Stomach smooth muscle (tissue), 2 donors: ENCODE measurements around the gene POMGNT2.
"Not testable (repeated sequence)": the region's sequence is repeated elsewhere in the genome, so short reads cannot be mapped to it uniquely, and the experiment has no call there.

Source experiments
- H3K27ac ChIP-seq: one replicate; pipeline ENCODE4 v1.7.0; 2013; ENCODE audit warnings: mild to moderate bottlenecking, low read length, inconsistent platforms
- H3K27me3 ChIP-seq, 2 donors: one replicate each; pipeline ENCODE4 v1.7.0; 2013; ENCODE audit warnings: low read length in 2 of 2; ENCODE audit not compliant: insufficient read depth in 2 of 2, control insufficient read depth in 1 of 2
- H3K36me3 ChIP-seq, 2 donors: one replicate each; pipeline ENCODE4 v1.7.0; 2013; ENCODE audit warnings: low read length in 2 of 2; ENCODE audit not compliant: control insufficient read depth in 2 of 2, insufficient read depth in 2 of 2
- H3K4me1 ChIP-seq: one replicate; pipeline ENCODE4 v1.7.0; 2013; ENCODE audit warnings: low read length; ENCODE audit not compliant: control insufficient read depth, insufficient read depth
- H3K4me3 ChIP-seq, 2 donors: one replicate each; pipeline ENCODE4 v1.7.0; 2013; ENCODE audit warnings: low read length in 2 of 2
- H3K9ac ChIP-seq, 2 donors: one replicate each; pipeline ENCODE4 v1.7.0; 2013; ENCODE audit warnings: low read length in 2 of 2, mild to moderate bottlenecking in 1 of 2
- H3K9me3 ChIP-seq, 2 donors: one replicate each; pipeline ENCODE4 v1.7.0; 2013; ENCODE audit warnings: low read length in 2 of 2; ENCODE audit not compliant: control insufficient read depth in 2 of 2
- donor health status: healthy.
- donor health status: Pancreatic carcinoma.

Gene POMGNT2

GRCh38 chr3:43062040-43062563, 43.8 kb downstream of the POMGNT2 start:
- Histone ChIP-seq H3K9ac (no peak overlapping the region), H3K4me3 (no peak overlapping the region), H3K9me3 (peaks cover 6 to 13% of the 10 kb centered on the region in 2 donors), H3K4me1 (no peaks in the 10 kb centered on the region), H3K27ac (no peak overlapping the region), H3K36me3 (peaks cover 5 to 13% of the 10 kb centered on the region in 2 donors), H3K27me3 (no peaks in the 10 kb centered on the region)

DNA sequence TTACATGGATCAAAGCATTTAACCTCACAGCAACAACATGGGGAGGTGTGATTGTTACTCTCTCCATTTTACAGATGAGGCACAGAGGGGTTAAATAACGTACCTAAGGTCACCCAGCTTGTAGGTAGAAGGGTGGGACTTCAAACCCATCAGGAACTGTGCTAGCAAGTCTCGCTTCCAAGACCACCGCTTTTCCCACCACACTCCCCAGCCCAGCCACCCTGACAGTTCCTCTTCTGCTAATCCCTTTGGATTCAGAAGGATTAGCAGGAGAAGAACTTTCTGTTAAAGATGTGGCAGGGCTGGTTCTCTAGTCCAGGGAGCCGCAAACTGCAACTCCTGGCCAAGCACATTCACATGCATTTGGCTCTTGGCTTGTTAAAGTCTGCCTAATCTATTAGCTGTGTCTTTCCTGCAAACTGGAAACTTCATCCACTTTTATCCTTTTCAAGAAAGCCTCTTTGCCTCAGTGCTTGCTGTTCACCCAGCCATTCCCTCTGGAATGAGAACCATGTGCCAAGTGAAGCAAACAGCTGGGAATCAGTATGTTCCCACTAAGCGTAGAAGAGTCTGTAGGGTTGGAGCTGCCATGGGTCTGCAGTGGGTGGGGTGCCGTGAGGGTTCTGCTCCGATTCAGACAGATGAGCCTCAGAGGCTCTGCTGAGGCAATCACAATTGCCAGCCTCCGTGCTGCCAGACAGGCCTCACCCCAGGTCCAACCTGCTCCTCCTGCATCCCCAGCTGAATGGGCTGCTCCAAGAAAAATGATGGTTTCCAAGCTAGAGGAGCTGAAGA, 44.6 kb downstream of the POMGNT2 start:
- H3K9ac ChIP-seq = no peak overlapping the region
- no peaks in the 10 kb centered on the region for H3K4me1 ChIP-seq
- no peak overlapping the region for H3K27ac ChIP-seq
- H3K4me3 ChIP-seq = no peak overlapping the region
- peaks cover 5 to 15% of the 10 kb centered on the region in 2 donors for H3K36me3 ChIP-seq
- H3K9me3 ChIP-seq = peaks cover 6 to 13% of the 10 kb centered on the region in 2 donors
- H3K27me3 ChIP-seq = no peaks in the 10 kb centered on the region

GRCh38 chr3:43059456-43059855, 46.4 kb downstream of the POMGNT2 start:
- H3K27ac ChIP-seq = no peak overlapping the region
- H3K27me3 ChIP-seq = no peaks in the 10 kb centered on the region
- H3K4me1 ChIP-seq = no peaks in the 10 kb centered on the region
- H3K36me3 ChIP-seq = peaks cover 5 to 18% of the 10 kb centered on the region in 2 donors
- H3K9ac ChIP-seq = no peak overlapping the region
- peaks cover 6 to 13% of the 10 kb centered on the region in 2 donors for H3K9me3 ChIP-seq
- no peak overlapping the region for H3K4me3 ChIP-seq

DNA sequence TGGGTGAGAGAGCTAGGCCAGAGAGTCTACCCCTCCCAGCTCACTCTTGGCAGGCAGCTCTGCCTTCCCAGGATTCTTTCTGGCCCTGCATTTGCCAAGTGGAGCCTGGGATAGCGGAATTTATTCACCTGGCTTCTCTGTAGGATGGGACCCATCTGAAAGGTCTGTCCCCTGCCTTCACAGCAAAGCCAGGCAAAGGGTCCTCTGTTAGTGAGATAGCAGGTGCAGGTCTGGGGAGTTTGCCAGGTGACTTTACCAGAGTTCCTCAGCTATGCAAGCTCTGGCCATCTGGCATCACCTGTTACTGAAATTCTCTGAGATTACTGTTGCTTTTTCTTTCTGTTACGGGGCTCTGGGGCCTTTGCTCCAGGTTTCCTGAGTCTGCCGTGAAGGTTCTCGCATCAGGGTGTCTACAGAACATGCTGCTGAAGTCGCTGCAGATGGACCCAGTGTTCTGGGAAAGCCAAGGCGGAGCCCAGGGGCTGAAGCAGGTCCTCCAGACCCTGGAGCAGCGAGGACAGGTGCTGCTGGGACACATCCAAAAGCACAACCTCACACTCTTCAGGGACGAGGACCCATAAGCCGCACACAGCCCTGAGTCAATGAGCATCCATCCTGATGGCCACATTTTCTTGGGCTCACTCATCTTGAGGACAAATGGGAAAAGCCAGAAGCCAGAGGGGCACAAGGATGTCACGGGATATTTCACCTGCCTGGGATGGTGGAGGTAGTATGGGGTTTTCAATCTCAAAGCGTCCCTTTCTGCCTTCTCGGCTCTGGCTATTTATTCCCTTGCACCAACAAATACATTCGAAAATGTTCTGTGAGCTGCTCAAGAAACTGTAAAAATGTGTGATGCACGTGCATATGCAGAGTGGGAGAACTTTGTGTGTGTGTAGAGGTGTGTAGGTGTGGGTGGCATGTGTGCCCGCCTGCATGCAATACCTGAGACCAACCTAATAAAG, 49.8 kb downstream of the POMGNT2 start:
- Histone ChIP-seq H3K36me3 (peaks cover 5 to 11% of the 10 kb centered on the region in 2 donors), H3K4me1 (no peaks in the 10 kb centered on the region), H3K9me3 (peaks cover 6 to 16% of the 10 kb centered on the region in 2 donors), H3K4me3 (no peak overlapping the region), H3K9ac (no peak overlapping the region), H3K27ac (no peak overlapping the region), H3K27me3 (no peaks in the 10 kb centered on the region)

- Histone ChIP-seq H3K9me3 (peaks cover 6 to 11% of the 10 kb centered on the region in 2 donors), H3K9ac (no peak overlapping the region), H3K27me3 (no peaks in the 10 kb centered on the region), H3K27ac (no peak overlapping the region), H3K36me3 (peaks cover 5 to 11% of the 10 kb centered on the region in 2 donors), H3K4me1 (no peaks in the 10 kb centered on the region), H3K4me3 (no peak overlapping the region)
Measured at GRCh38 chr3:43055393-43055792, 50.5 kb downstream of the POMGNT2 start.

DNA sequence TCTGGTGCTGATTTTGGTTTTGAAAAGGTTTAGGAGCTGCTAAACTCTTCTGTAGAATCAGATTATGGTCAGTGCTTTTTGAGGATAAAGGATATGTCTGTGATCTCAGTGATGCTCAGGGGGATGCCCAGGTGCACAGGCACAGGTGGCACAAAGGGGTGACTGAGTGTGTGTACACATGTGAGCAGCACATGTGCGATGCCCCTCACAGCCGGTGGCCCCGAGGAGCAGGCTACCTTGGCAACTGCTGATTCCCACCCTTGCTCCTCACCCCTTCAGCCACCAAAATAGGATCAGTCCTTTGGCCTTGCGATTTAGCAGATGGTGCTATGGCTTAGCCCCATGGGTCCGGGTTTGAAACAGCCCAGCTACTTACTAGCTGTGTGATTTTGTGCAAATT, 51.1 kb downstream of the POMGNT2 start:
- no peak overlapping the region for H3K9ac ChIP-seq
- H3K4me3 ChIP-seq = no peak overlapping the region

GRCh38 chr3:43053291-43053690, 52.6 kb downstream of the POMGNT2 start:
- Histone ChIP-seq H3K27ac (no peak overlapping the region), H3K9me3 (peaks cover 6 to 13% of the 10 kb centered on the region in 2 donors), H3K4me3 (no peak overlapping the region), H3K9ac (no peak overlapping the region), H3K4me1 (no peaks in the 10 kb centered on the region), H3K27me3 (no peaks in the 10 kb centered on the region), H3K36me3 (peaks cover 0 to 6% of the 10 kb centered on the region in 2 donors)

More for the DNA sequence above, 51.1 kb downstream of the POMGNT2 start:
- no peak overlapping the region for H3K27ac ChIP-seq
- peaks cover 4 to 6% of the 10 kb centered on the region in 2 donors for H3K36me3 ChIP-seq
- H3K4me1 ChIP-seq = no peaks in the 10 kb centered on the region
- no peaks in the 10 kb centered on the region for H3K27me3 ChIP-seq
- H3K9me3 ChIP-seq = peaks cover 3 to 6% of the 10 kb centered on the region in 2 donors

GRCh38 chr3:43048470-43048869, 57.4 kb downstream of the POMGNT2 start:
- Histone ChIP-seq H3K9me3 (peaks cover 9 to 24% of the 10 kb centered on the region in 2 donors), H3K4me3 (no peak overlapping the region), H3K9ac (no peak overlapping the region), H3K27ac (no peak overlapping the region), H3K4me1 (no peaks in the 10 kb centered on the region), H3K27me3 (no peaks in the 10 kb centered on the region), H3K36me3 (peaks cover 0 to 2% of the 10 kb centered on the region in 2 donors)

- Histone ChIP-seq H3K36me3 (peaks cover 0 to 2% of the 10 kb centered on the region in 2 donors), H3K27me3 (no peaks in the 10 kb centered on the region), H3K4me1 (peaks cover 5% of the 10 kb centered on the region), H3K9me3 (peaks cover 9 to 24% of the 10 kb centered on the region in 2 donors), H3K9ac (no peak overlapping the region), H3K4me3 (no peak overlapping the region), H3K27ac (no peak overlapping the region)
Measured at GRCh38 chr3:43046583-43046982, 59.3 kb downstream of the POMGNT2 start.

GRCh38 chr3:43045079-43045478, 60.8 kb downstream of the POMGNT2 start:
- peaks cover 9 to 21% of the 10 kb centered on the region in 2 donors for H3K9me3 ChIP-seq
- H3K27ac ChIP-seq, H3K9ac ChIP-seq, H3K36me3 ChIP-seq, H3K4me1 ChIP-seq, H3K4me3 ChIP-seq, H3K27me3 ChIP-seq: not testable (repeated sequence)
